Mesothelial cell of epicardium (in vitro differentiated cells): ENCODE results near the gene KCNAB2. TPM values are rescaled to one million over a fixed set of nuclear protein-coding genes. Genes with fewer than 3 reads are reported as not detected.

Experiments
- DNase-seq, 2 experiments: peaks; one replicate each; pipeline ENCODE4 v3.0.0; 2021; ENCODE audit warnings: low spot score in 2 of 2; ENCODE audit not compliant: unreplicated experiment in 2 of 2
- H3K27ac Mint-ChIP-seq: 2 replicates; pipeline ENCODE4 v1.8.0; 2021; ENCODE audit warnings: mixed read lengths
- H3K27me3 Mint-ChIP-seq: 2 replicates; pipeline ENCODE4 v1.8.0; 2021; ENCODE audit warnings: low read depth, mixed read lengths
- H3K36me3 Mint-ChIP-seq: 2 replicates; pipeline ENCODE4 v1.8.0; 2021; ENCODE audit warnings: mixed read lengths
- H3K4me1 Mint-ChIP-seq: 2 replicates; pipeline ENCODE4 v1.8.0; 2021; ENCODE audit warnings: mixed read lengths
- H3K4me3 Mint-ChIP-seq: 2 replicates; pipeline ENCODE4 v1.8.0; 2021; ENCODE audit warnings: mild to moderate bottlenecking, moderate library complexity, mixed read lengths
- H3K9me3 Mint-ChIP-seq: 2 replicates; pipeline ENCODE4 v1.8.0; 2021; ENCODE audit warnings: mixed read lengths
- total RNA-seq: library from RNA; stranded (reverse); gene quantifications from 3 replicates; pipeline ENCODE4 v1.2.1, GENCODE V29; 2021
- TF ChIP-seq, protein P1 (sequence below): fragments of 200-600 bp; sonication (generic); IDR thresholded peaks from one replicate; pipeline ENCODE4 v1.5.0; 2021; ENCODE audit warnings: antibody characterized with exemption; ENCODE audit not compliant: unreplicated experiment

Gene KCNAB2
- total RNA-seq, 1 donor from 2014 or later, result 10.7 TPM

GRCh38 chr1:6094246-6094645 is 48.6 kb downstream of the KCNAB2 start:
- Mint-ChIP-seq H3K27me3 (peaks cover 9% of the 10 kb centered on the region), H3K9me3 (no peaks in the 10 kb centered on the region), H3K36me3 (no peaks in the 10 kb centered on the region), H3K4me1 (peaks cover 3% of the 10 kb centered on the region), H3K27ac (no peak overlapping the region), H3K4me3 (no peak overlapping the region)
- TF ChIP-seq, protein P1, sequence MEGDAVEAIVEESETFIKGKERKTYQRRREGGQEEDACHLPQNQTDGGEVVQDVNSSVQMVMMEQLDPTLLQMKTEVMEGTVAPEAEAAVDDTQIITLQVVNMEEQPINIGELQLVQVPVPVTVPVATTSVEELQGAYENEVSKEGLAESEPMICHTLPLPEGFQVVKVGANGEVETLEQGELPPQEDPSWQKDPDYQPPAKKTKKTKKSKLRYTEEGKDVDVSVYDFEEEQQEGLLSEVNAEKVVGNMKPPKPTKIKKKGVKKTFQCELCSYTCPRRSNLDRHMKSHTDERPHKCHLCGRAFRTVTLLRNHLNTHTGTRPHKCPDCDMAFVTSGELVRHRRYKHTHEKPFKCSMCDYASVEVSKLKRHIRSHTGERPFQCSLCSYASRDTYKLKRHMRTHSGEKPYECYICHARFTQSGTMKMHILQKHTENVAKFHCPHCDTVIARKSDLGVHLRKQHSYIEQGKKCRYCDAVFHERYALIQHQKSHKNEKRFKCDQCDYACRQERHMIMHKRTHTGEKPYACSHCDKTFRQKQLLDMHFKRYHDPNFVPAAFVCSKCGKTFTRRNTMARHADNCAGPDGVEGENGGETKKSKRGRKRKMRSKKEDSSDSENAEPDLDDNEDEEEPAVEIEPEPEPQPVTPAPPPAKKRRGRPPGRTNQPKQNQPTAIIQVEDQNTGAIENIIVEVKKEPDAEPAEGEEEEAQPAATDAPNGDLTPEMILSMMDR, result no peak
- no peak for DNase-seq

DNA sequence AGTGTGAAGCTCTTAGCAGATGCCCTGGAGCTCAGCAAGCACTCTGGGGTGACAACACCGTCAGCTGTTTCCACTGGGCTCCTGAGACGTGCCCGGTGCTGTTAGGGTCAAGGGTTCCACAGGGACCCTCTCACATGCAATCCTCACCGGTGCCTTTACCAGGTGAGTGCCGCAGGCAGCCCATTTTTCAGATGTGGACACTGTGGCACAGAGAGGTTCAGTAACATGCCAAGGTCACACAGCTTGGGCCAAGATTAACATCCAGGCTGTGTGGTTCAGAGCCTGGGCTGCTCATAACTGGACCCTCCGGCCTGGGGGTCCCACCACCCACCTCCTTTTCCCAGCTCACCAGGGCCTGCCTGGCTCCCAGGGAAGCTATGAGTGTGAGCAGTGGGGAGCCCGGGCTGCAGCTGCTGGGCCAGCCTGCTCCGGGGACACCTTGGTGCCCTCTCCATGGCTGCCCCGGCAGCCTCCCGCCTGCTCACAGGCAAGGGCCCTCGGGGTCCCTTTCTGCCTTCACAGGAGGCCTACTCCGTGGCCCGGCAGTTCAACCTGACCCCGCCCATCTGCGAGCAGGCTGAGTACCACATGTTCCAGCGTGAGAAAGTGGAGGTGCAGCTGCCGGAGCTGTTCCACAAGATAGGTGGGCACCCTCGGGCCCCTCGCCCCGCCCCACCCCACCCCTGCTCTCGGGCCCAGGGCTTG is 49.3 kb downstream of the KCNAB2 start:
- no peaks in the 10 kb centered on the region for H3K36me3 Mint-ChIP-seq

DNA sequence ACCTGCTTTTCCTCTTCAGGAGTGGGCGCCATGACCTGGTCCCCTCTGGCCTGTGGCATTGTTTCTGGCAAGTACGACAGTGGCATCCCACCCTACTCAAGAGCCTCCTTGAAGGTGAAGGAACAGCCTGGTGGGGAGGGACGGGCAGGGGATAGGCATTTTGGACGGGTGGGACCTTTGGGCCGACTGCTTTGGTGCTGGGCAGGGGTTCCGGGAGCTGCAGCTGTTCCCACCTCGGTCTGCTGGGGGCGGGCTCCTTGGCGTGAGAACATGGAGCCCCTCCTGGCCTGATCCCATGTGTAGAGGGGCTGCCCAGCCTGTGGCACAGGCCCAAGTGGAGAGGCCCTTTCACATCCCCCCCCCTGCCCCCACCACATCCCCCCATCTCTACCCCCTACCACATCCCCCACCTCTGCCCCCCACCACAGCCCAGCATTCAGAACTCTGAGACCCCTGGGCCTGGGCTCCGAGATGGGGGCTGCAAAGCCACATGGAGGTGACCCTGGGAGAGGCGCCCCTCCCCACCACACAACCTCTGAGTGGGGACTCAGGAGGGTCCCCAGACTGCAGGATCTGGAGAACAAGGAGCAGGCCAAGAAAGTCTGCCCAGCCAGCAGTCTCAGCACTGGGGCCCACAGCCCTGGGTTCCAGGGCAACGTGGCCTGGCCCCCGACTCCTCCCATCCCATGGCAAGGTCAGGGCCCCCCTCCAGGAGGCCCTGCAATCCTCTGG is 50.0 kb downstream of the KCNAB2 start:
- no peak for DNase-seq
- no peaks in the 10 kb centered on the region for H3K9me3 Mint-ChIP-seq
- H3K4me3 Mint-ChIP-seq, result no peak overlapping the region
- peaks cover 8% of the 10 kb centered on the region for H3K27me3 Mint-ChIP-seq
- no peak overlapping the region for H3K27ac Mint-ChIP-seq
- H3K36me3 Mint-ChIP-seq, result no peaks in the 10 kb centered on the region
- TF ChIP-seq, protein P1, result no peak
- peaks cover 3% of the 10 kb centered on the region for H3K4me1 Mint-ChIP-seq

More for the DNA sequence above, 49.3 kb downstream of the KCNAB2 start:
- Mint-ChIP-seq H3K27ac (no peak overlapping the region), H3K27me3 (peaks cover 9% of the 10 kb centered on the region), H3K9me3 (no peaks in the 10 kb centered on the region), H3K4me1 (peaks cover 3% of the 10 kb centered on the region), H3K4me3 (no peak overlapping the region)
- TF ChIP-seq, protein P1, result no peak
- no peak for DNase-seq

- Mint-ChIP-seq H3K4me1 (peaks cover 3% of the 10 kb centered on the region), H3K27ac (no peak overlapping the region)
These were observed 50.8 kb downstream of the KCNAB2 start for GRCh38 chr1:6096243-6097116.

GRCh38 chr1:6097117-6097595 is 51.5 kb downstream of the KCNAB2 start:
- Mint-ChIP-seq H3K4me1 (peaks cover 3% of the 10 kb centered on the region), H3K27ac (no peak overlapping the region), H3K27me3 (peaks cover 3% of the 10 kb centered on the region), H3K36me3 (no peaks in the 10 kb centered on the region), H3K4me3 (no peak overlapping the region), H3K9me3 (no peaks in the 10 kb centered on the region)
- TF ChIP-seq, protein P1, result no peak
- no peak for DNase-seq

More at GRCh38 chr1:6096243-6097116, 50.8 kb downstream of the KCNAB2 start:
- Mint-ChIP-seq H3K9me3 (no peaks in the 10 kb centered on the region), H3K4me3 (no peak overlapping the region), H3K36me3 (no peaks in the 10 kb centered on the region), H3K27me3 (peaks cover 3% of the 10 kb centered on the region)
- TF ChIP-seq, protein P1, result no peak
- no peak for DNase-seq
